Stomach (tissue), 9 donors: ENCODE measurements around the gene ALPK1. TPM values are rescaled to one million over a fixed set of nuclear protein-coding genes. Genes with fewer than 3 reads are reported as not detected.
"Not testable (repeated sequence)": the region's sequence is repeated elsewhere in the genome, so short reads cannot be mapped to it uniquely, and the experiment has no call there.

ENCODE experiments used
- DNase-seq, 2 donors: peaks; one replicate each; pipeline versions ENCODE4 v3.0.0 to v3.0.0-alpha.2; 2013 to 2019
- H3K27ac ChIP-seq, 5 donors: fragments of 200-600 bp in 4 of 5; sonication (generic) in 4 of 5; one replicate each; pipeline ENCODE4 v1.5.1; 2013 to 2019; ENCODE audit warnings: mild to moderate bottlenecking in 1 of 5, moderate library complexity in 1 of 5
- H3K27me3 ChIP-seq, 3 donors: fragments of 200-600 bp; sonication (generic); one replicate each; pipeline ENCODE4 v1.5.1; 2017 to 2019; ENCODE audit warnings: mixed run types in 1 of 3
- H3K36me3 ChIP-seq, 4 donors: fragments of 200-600 bp; sonication (generic); 1 replicate in 3 of 4; 2 replicates in 1 of 4; pipeline ENCODE4 v1.5.1; 2016 to 2019
- H3K4me1 ChIP-seq, 4 donors: fragments of 200-600 bp; sonication (generic); one replicate each; pipeline ENCODE4 v1.5.1; 2016 to 2019
- H3K4me3 ChIP-seq, 4 donors: fragments of 200-600 bp; sonication (generic) in 3 of 4; one replicate each; pipeline ENCODE4 v1.5.1; 2016 to 2019; ENCODE audit warnings: mild to moderate bottlenecking in 1 of 4
- H3K9me3 ChIP-seq, 4 donors: fragments of 200-600 bp; sonication (generic); one replicate each; pipeline ENCODE4 v1.5.1; 2016 to 2019
- EP300 ChIP-seq: sonication (generic); formaldehyde crosslinking; IDR thresholded peaks from one replicate; pipeline ENCODE4 v1.6.1; 2017; ENCODE audit warnings: antibody characterized with exemption
- POLR2A ChIP-seq, 4 donors: fragments of 450-650 bp; IDR thresholded peaks; one replicate each; pipeline ENCODE4 v1.6.1; 2016; ENCODE audit warnings: antibody characterized with exemption in 4 of 4, control low read depth in 2 of 4, mild to moderate bottlenecking in 1 of 4, moderate library complexity in 1 of 4
- POLR2AphosphoS5 ChIP-seq, 3 donors: sonication (generic); formaldehyde crosslinking; IDR thresholded peaks; one replicate each; pipeline ENCODE4 v1.6.1; 2016; ENCODE audit warnings: antibody characterized with exemption in 3 of 3
- WGBS, 5 donors: extraction: QIAGEN DNeasy Blood & Tissue Kit in 3 of 5; methylation state at CpG; one replicate each; pipeline versions ENCODE4 v1.1.5 to v1.1.7; 2013 to 2018; 5-methylcytosine and 5-hydroxymethylcytosine counted together
- intact Hi-C: fragments of 100-400 bp; cut with DNase I; formaldehyde crosslinking; loops from one replicate; pipeline ENCODE4 v1.15.1; 2023; ENCODE audit warnings: low total_unique reads
- polyA plus RNA-seq, 3 donors: library from polyadenylated mRNA; stranded (reverse); fragments of 200-250 nt; gene quantifications; one replicate each; pipeline ENCODE4 v1.2.3, GENCODE V29; 2013
- total RNA-seq, 5 donors: library from RNA; depleted of rRNA; stranded (reverse); fragments of >200 nt; gene quantifications; one replicate each; pipeline versions ENCODE4 v1.1.0 to v1.2.3, GENCODE V29; 2014 to 2016
- TF ChIP-seq, protein P1 (sequence below), 7 experiments: fragments of 450-650 bp in 4 of 7; fragments of 200-600 bp in 3 of 7; sonication (generic) in 3 of 7; IDR thresholded peaks; one replicate each; pipeline ENCODE4 v1.5.1; 2016 to 2019; ENCODE audit warnings: antibody characterized with exemption in 7 of 7, control low read depth in 2 of 7, mild to moderate bottlenecking in 1 of 7
- donor health status: healthy with polysubstance abuse.
- donor health status: Bipolar disorder and iron deficiency.
- donor health status: healthy.

The ALPK1 gene
- total and polyA plus RNA-seq, 8 donors, result 2.9 to 47.7 (median 25.0) TPM

GRCh38 chr4:112485930-112486329, 188.8 kb downstream of the ALPK1 start:
- no peak overlapping the region for H3K4me3 ChIP-seq
- no peaks in the 10 kb centered on the region for H3K36me3 ChIP-seq
- WGBS, 5 donors, result 71 to 87% (median 74%) methylated on average over 5 of the region's 5 CpGs
- H3K27me3 ChIP-seq, result no peaks in the 10 kb centered on the region
- intact Hi-C loops, result no loop called here
- no peak overlapping the region for H3K27ac ChIP-seq
- TF ChIP-seq, protein P1, sequence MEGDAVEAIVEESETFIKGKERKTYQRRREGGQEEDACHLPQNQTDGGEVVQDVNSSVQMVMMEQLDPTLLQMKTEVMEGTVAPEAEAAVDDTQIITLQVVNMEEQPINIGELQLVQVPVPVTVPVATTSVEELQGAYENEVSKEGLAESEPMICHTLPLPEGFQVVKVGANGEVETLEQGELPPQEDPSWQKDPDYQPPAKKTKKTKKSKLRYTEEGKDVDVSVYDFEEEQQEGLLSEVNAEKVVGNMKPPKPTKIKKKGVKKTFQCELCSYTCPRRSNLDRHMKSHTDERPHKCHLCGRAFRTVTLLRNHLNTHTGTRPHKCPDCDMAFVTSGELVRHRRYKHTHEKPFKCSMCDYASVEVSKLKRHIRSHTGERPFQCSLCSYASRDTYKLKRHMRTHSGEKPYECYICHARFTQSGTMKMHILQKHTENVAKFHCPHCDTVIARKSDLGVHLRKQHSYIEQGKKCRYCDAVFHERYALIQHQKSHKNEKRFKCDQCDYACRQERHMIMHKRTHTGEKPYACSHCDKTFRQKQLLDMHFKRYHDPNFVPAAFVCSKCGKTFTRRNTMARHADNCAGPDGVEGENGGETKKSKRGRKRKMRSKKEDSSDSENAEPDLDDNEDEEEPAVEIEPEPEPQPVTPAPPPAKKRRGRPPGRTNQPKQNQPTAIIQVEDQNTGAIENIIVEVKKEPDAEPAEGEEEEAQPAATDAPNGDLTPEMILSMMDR (IDR thresholded peaks at IDR 0.05), result no peak
- TF ChIP-seq POLR2A (IDR thresholded peaks at IDR 0.05) (no peak), POLR2AphosphoS5 (IDR thresholded peaks at IDR 0.05) (no peak), EP300 (no peak)
- peaks cover 0 to 26% (median 18%) of the 10 kb centered on the region in 4 donors for H3K9me3 ChIP-seq
- no peaks in the 10 kb centered on the region for H3K4me1 ChIP-seq
- no peak for DNase-seq

DNA sequence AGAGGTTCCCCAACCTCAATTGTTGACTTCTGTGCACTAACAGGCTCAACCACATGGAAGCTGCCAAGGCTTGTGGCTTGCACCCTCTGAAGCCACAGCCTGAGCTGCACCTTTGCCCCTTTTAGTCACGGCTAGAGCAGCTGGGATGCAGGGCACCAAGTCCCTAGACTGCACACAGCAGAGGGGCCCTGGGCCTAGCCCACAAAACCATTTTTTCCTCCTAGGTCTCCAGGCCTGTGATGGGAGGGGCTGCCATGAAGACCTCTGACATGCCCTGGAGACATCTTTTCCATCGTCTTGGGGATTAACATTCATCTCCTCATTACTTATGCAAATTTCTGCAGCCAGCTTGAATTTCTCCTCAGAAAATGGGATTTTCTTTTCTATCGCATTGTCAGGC, 193.6 kb downstream of the ALPK1 start:
- DNase-seq, intact Hi-C loops, H3K27ac ChIP-seq, H3K4me3 ChIP-seq, H3K36me3 ChIP-seq, H3K4me1 ChIP-seq, H3K27me3 ChIP-seq: not testable (repeated sequence)
- H3K9me3 ChIP-seq, result peaks cover 0 to 30% (median 17%) of the 10 kb centered on the region in 4 donors
- 81 to 96% (median 85%) methylated on average over 3 of the region's 3 CpGs for WGBS, 5 donors

Other genes starting within 250 kb of the ALPK1 start
- 1 to 10 TPM in 3 of 5 donors, under 1 TPM in 1, not detected in 1; 0.58 to 8.4 (median 4.0) TPM for gene FAM241A, start 151.9 kb upstream of the ALPK1 start, total RNA-seq
- 1 to 10 TPM; 1.7 to 6.7 (median 2.4) TPM for gene FAM241A, start 151.9 kb upstream of the ALPK1 start, polyA plus RNA-seq
- gene AP1AR, start 65.6 kb upstream of the ALPK1 start, total RNA-seq, result 10 to 100 TPM; 11.6 to 35.6 (median 22.6) TPM
- gene AP1AR, start 65.6 kb upstream of the ALPK1 start, polyA plus RNA-seq, result 10 to 100 TPM in 1 of 3 donors, 1 to 10 TPM in 2; 9.5 to 12.7 (median 9.9) TPM
- 10 to 100 TPM in 1 of 5 donors, 1 to 10 TPM in 2, not detected in 2; 5.8 to 14.1 (median 7.7) TPM for gene TIFA, start 11.5 kb upstream of the ALPK1 start, total RNA-seq
- 1 to 10 TPM; 7.5 to 9.3 (median 7.9) TPM for gene TIFA, start 11.5 kb upstream of the ALPK1 start, polyA plus RNA-seq
- gene NEUROG2, start 218.8 kb downstream of the ALPK1 start, total RNA-seq, result not detected
- gene NEUROG2, start 218.8 kb downstream of the ALPK1 start, polyA plus RNA-seq, result not detected